Measurements from ENCODE around the gene TJAP1. TPM values are rescaled to one million over a fixed set of nuclear protein-coding genes. Genes with fewer than 3 reads are reported as not detected.

The TJAP1 gene
- total RNA-seq, 6 experiments from 2014 or later: 9.2 to 16.0 (median 12.9) TPM

DNA sequence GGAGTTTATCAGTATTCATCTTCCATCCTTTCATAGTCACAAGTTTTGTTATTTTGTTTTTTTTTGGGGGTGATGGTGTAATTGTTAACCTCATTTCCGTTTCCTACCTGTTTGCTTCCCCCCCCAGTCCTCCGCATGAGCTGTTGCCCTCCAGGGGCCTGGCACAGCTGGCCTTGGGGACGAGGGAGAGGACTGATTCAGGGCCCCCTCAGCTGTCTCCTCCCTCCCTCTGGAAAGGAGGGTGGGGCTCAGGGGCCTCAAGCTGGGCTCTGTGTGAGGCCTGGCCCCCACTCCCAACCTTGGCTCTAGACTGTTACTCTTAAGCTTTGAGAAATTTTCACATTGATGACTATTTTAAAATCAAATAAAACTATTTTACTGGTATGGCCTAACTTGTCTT lies 28.8 kb downstream of the TJAP1 start:
- ATAC-seq: no peak
- H3K9me3 ChIP-seq: no peaks in the 10 kb centered on the region
- intact Hi-C loops (cut with DNase I): loop anchor here (5.0 kb wide), 1 partner anchor 54 kb away; no protein-coding TSS in a partner anchor

DNA sequence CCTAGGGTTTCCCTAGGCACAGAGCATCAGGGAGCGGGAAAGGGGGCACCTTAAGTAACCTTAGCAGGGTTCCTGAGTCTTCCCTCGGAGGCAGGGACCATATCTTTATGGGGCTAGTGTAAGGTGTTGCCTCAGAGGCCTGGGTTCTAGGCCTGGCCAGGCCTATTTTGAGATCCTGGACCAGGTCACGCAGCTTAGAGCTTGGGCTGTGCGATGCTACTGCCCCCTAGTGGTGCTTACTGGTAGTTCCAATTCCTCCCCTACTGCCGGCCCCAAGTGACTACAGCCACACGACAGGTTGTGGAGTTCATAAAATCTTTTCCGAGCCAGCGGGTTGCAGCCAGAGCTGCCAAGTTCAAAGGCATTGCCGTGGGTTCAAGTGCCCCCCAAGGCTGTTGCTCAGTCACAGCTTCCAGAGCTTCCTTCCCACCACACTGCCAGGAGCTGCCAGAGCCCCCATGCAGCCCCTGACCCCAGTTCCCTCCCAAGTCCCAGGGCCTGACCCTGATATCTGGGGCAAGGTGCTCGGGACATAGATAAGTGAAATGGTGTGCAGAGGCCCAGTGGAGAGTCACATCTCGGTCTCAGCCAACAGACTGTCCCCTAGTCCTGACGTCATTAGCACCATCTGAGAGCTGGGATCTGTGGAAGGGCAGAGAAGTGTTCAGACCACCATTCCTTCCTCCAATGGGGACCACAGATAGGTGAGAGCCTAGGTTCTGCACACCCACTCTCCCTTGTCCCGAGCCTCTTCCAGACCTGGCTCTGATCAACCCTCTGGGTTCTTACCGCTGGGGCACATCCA lies 29.5 kb downstream of the TJAP1 start:
- no peak overlapping the region for H3K4me3 ChIP-seq
- peak; percentile 70 to 77 (median 73) for ATAC-seq
- H3K27me3 ChIP-seq: no peaks in the 10 kb centered on the region
- peak; percentile 64 to 81 (median 79) for DNase-seq
- peaks cover 0 to 14% (median 2%) of the 10 kb centered on the region in 4 donors for H3K4me1 ChIP-seq
- intact Hi-C loops (cut with DNase I): loop anchor here (5.0 kb wide), 1 partner anchor 55 kb away; no protein-coding TSS in a partner anchor
- 26% methylated on average over 12 of the region's 14 CpGs for WGBS (ENCODE audit: insufficient coverage, low coverage, low lambda C conversion rate, missing lambda C conversion rate)
- H3K9me3 ChIP-seq: no peaks in the 10 kb centered on the region
- H3K27ac ChIP-seq: no peak overlapping the region
- H3K36me3 ChIP-seq: peaks cover 0 to 31% (median 9%) of the 10 kb centered on the region in 4 donors
- TF ChIP-seq POLR2A (IDR thresholded peaks at IDR 0.05): no peak
- TF ChIP-seq, protein P1, sequence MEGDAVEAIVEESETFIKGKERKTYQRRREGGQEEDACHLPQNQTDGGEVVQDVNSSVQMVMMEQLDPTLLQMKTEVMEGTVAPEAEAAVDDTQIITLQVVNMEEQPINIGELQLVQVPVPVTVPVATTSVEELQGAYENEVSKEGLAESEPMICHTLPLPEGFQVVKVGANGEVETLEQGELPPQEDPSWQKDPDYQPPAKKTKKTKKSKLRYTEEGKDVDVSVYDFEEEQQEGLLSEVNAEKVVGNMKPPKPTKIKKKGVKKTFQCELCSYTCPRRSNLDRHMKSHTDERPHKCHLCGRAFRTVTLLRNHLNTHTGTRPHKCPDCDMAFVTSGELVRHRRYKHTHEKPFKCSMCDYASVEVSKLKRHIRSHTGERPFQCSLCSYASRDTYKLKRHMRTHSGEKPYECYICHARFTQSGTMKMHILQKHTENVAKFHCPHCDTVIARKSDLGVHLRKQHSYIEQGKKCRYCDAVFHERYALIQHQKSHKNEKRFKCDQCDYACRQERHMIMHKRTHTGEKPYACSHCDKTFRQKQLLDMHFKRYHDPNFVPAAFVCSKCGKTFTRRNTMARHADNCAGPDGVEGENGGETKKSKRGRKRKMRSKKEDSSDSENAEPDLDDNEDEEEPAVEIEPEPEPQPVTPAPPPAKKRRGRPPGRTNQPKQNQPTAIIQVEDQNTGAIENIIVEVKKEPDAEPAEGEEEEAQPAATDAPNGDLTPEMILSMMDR (IDR thresholded peaks at IDR 0.05): peak; percentile 88 to 98 (median 96)

More for the DNA sequence above, 28.8 kb downstream of the TJAP1 start:
- no peak for DNase-seq
- Histone ChIP-seq H3K4me1 (peaks cover 0 to 14% (median 2%) of the 10 kb centered on the region in 4 donors), H3K27ac (no peak overlapping the region), H3K27me3 (no peaks in the 10 kb centered on the region), H3K4me3 (no peak overlapping the region), H3K36me3 (peaks cover 0 to 28% (median 8%) of the 10 kb centered on the region in 4 donors)
- TF ChIP-seq, protein P1 (IDR thresholded peaks at IDR 0.05): no peak
- TF ChIP-seq POLR2A (IDR thresholded peaks at IDR 0.05): no peak
- 93% methylated on average over 3 of the region's 3 CpGs for WGBS (ENCODE audit: insufficient coverage, low coverage, low lambda C conversion rate, missing lambda C conversion rate)

DNA sequence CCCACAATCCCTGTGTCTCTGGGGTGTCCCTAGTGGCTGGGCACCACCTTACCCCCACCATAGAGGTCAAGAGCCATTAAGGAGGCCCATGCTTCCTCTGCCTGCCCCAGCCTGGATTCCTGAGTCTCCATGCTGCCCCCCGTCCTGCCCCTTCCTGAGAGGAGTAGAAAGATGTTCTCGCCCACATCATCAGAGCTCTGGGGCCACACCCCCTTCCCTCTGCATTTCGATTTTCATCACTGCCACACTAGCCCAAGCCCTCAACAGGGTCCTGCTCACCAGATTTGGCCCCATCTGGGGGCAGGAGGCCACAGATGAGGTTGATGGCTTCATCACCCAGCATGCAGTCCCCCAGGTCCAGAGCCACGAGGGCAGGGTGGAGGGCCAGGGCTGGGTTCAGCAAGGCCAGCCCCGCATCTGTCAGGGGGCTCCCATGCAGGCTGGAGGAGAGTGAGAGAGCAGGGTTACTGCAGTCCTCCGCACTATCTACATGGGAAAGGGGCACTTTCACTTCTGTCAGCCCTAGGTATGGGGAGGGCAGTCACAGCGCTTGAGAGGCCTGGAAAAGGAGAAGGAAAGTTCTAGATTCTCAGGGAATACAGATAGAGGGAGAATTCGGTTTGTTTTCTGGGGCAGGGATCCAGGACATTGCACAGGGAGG lies 31.2 kb downstream of the TJAP1 start:
- H3K9me3 ChIP-seq: no peaks in the 10 kb centered on the region
- TF ChIP-seq, protein P1 (IDR thresholded peaks at IDR 0.05): no peak
- TF ChIP-seq POLR2A (IDR thresholded peaks at IDR 0.05): no peak
- DNase-seq: no peak
- ATAC-seq: no peak
- WGBS (ENCODE audit: insufficient coverage, low coverage, low lambda C conversion rate, missing lambda C conversion rate): 70% methylated on average over 5 of the region's 8 CpGs
- H3K27ac ChIP-seq: no peak overlapping the region
- intact Hi-C loops (cut with DNase I): loop anchor here (5.0 kb wide), 1 partner anchor 56 kb away; no protein-coding TSS in a partner anchor
- H3K27me3 ChIP-seq: no peaks in the 10 kb centered on the region
- H3K4me1 ChIP-seq: peaks cover 0 to 14% (median 2%) of the 10 kb centered on the region in 4 donors
- H3K4me3 ChIP-seq: no peak overlapping the region
- peaks cover 0 to 36% (median 14%) of the 10 kb centered on the region in 4 donors for H3K36me3 ChIP-seq

DNA sequence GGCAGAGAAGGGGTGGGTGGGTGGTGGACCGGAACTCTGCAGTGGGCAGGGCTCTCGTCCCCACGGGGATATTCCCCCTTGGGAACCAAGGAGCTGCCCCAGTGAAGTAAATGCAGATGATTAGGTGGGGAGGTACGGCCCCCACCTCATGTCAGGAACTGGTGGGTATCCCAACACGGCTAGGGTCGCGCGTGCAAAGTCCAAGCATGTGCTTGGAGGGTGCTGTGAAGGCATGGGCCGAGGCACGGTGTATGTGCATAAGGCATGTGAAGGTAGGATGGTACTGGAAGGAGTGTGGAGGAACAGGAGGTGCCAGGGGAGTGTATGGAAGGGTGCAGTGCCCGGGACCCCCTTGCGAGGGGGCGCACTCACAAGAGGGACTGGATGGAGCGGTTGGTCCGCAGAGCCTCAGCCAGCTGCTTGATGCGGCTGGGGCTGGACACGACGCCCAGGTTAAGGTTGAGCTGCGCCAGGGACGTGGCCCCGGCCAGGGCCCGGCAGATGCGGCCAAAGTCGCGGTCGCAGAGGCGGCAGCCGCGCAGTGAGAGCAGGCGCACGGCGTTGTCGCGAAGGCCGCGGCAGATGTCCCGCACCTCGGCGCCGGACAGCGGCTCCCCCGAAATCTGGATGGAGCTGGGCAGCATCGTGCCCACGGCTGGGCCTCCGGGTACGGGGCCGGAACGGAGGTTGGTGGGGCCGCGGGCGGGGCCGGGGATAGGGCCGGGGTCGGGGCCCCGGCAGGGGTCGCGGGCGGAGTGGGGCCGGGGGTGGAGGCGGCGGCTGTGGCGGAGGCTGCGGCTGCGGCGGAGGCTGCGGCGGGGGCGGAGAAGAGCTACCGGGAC lies 32.0 kb downstream of the TJAP1 start:
- DNase-seq (peak in 1 of 3 donors; percentile 35), ATAC-seq (peak in 2 of 4 donors; percentile 2 to 3)
- Histone ChIP-seq H3K9me3 (no peaks in the 10 kb centered on the region), H3K27me3 (no peaks in the 10 kb centered on the region), H3K27ac (no peak overlapping the region), H3K4me3 (peak overlapping the region; percentile 52 to 83 (median 67)), H3K4me1 (peaks cover 0 to 14% (median 2%) of the 10 kb centered on the region in 4 donors), H3K36me3 (peaks cover 3 to 37% (median 18%) of the 10 kb centered on the region in 4 donors)
- TF ChIP-seq POLR2A (IDR thresholded peaks at IDR 0.05): no peak
- TF ChIP-seq, protein P1 (IDR thresholded peaks at IDR 0.05): no peak
- WGBS (ENCODE audit: insufficient coverage, low coverage, low lambda C conversion rate, missing lambda C conversion rate): 12% methylated on average over 26 of the region's 69 CpGs
- intact Hi-C loops (cut with DNase I): loop anchor here (5.0 kb wide), 1 partner anchor 57 kb away; no protein-coding TSS in a partner anchor
